CD4-positive, alpha-beta T cell treated with Interleukin-6 at 100 ng/mL for 8 hours (primary cell): Measurements from ENCODE around the gene CFAP107.
"Not testable (repeated sequence)": the region's sequence is repeated elsewhere in the genome, so short reads cannot be mapped to it uniquely, and the experiment has no call there.

ENCODE experiments used
- DNase-seq: peaks from one replicate; pipeline ENCODE4 v3.0.0-alpha.2; 2020; ENCODE audit warnings: mixed read lengths, low spot score

The CFAP107 gene, protein sequence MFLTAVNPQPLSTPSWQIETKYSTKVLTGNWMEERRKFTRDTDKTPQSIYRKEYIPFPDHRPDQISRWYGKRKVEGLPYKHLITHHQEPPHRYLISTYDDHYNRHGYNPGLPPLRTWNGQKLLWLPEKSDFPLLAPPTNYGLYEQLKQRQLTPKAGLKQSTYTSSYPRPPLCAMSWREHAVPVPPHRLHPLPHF

DNA sequence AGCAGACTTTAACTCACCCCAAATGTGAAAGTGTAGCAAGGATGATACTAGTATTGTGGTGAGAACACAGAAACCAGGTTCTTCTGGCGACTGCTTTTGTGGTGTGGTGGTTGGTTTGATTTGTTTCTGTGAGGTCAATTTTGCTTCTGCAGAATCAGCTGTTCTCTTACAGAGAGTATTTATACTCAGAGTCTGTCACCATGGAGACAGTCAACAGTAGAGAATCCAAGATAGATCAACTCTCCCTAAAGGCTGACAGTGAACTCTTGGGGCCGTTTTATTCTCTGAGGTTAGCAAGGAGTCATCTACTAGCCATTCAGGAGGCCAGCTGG lies at the start of gene CFAP107:
TSS of gene CFAP107 (plus strand) at position 209 of the 332 bp plus-strand sequence. CDS start 231 bp downstream, outside the sequence.
- no peak for DNase-seq

DNA sequence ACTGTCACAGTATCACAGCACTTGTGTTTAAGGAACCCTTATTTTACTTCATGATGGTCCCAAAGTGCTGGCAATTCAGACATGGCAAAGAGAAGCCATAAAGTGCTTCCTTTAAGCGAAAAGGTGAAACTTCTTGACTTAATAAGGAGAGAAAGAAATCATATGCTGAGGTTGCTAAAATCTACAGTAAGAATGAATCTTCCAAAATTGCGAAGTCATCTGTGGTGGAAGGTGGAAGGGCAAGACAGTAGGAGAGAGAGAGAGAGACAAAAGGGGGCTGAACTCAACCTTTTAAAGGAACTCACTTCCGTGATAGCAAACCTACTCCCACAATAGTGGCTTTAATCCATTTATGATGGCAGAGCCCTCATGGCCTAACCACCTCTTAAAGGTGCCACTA lies 49.3 kb upstream of the CFAP107 start:
- DNase-seq: no peak

DNA sequence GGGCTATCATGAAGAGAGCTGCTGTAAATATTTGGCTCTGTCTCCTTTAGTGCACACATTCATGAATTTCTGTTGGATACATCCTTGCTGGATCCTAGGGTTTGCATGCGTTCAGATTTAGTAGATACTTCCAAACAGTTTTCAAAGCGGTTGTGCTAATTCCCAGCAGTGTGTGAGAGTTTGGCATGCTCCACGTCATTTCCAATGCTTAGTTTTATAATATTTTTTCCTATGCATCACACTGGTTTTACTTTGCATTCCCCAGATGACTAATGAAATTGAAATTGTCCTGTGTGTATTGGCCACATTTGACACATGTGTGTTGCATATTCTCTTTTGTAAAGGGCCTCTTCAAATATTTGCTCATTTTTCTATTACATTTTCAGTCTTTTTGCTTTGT lies 48.6 kb upstream of the CFAP107 start:
- DNase-seq: no peak

DNA sequence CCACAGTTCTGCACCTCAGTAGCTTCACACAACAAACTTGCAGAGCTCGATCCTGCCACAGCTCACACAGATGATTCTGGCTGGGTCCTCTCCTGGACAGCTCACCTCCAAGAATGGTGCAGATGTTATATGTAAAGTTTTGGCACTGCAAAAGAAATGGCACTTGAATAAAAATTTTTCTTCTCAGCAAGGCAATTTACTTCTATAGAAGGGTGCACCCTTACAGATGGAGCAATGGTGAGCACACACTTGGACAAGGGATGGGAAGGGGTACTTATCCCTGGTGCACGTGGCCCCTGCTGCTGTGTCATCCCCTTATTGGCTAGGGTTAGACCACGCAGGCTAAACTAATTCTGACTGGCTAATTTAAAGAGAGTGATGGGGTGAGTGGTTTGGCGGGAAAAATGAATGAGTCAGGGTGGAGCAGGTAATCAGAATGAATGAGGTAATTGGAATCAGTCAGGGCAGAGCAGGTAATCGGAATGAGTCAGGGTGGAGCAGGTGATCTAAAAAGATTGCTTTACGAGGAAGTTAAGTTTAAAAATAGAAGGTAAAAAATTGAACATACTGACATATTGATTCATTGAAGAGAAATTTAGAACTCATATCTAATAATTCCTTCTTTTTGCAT lies 42.1 kb upstream of the CFAP107 start:
- no peak for DNase-seq

DNA sequence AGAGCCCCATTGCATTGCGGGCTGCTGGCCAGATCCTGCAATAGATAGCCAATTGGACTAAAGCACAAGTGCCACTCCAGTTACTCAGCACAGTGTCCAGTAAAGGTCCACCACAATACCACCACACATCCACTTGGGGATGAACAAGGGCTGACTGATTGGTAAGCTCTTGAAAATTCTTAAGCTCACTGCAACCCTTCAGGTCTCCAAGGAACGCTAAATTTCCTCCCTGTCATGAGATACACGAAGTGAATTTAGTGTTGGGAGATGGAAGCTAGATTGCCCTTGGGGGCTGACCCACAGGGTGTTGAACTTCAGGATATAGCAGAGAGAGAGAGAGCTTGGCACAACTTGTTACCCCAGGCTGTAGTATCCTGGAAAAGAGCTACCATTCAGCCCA lies 39.9 kb upstream of the CFAP107 start:
- DNase-seq: no peak

DNA sequence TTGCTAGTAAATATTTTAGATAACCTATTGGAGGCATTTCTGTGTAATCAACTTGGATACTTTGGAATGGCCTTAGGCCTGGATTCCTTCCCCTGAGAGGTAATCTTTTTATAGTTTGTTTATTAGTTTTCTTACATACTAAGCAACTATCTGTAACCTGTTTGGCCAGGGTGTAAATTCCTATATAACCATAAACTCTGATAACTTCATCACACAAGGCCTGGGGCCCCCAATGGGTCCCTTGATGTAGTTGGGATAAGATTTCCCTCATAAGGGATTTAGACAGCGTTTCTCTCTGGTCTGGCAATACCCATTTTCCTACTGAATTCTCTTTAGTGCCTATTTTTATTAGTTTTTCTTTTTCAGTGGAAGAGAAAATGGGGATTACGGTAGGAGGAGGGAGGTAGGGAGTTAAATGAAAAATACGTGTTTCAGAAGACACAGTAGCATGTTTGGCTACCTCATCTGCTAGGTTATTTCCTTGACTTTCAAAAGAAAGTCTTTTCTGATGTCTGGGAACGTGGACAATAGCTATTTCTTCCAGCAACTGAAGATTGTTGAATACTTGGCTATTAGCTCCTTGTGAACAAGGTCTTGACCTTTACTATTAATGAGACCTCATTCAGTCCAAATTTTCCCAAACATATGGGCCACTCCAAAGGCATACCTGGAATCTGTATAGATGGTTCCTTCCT lies 37.5 kb upstream of the CFAP107 start:
- DNase-seq: no peak

DNA sequence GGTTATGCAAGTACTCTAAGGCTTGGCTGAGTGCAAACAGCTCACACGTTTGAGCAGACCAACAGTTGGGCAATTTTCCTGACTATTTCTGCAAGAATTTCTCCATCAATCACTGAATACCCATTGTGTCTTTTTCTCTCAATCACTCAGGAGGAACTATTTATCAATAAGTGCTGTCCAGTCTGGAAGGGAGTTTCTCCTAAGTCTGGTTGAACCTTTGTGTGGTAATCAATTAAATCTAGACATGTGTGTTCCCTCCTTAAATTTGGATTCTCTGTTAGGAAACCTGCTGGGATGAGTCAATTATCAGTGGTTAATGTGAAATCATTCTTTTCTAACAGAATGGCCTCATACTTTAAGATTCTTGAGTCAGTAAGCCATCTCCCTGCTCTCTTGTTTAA lies 36.9 kb upstream of the CFAP107 start:
- DNase-seq: no peak

DNA sequence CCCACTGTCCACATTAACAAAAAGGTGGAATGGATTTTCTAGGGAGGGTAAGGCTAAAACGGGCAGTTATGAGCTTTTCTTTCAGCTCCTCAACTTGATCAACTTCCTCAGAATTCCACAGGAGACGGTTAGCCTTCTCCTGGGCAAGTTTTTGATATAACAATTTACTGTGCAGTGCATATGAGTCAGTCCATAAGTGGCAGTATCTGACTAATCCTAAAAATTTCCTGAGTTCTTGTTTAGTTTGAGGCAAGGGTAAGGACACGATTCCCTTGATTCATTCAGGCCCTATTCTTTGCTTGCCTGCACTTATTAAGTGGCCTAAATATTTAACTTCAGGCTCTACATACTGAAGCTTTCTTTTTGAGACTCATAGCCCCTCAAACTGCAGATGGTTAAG lies 36.3 kb upstream of the CFAP107 start:
- no peak for DNase-seq

DNA sequence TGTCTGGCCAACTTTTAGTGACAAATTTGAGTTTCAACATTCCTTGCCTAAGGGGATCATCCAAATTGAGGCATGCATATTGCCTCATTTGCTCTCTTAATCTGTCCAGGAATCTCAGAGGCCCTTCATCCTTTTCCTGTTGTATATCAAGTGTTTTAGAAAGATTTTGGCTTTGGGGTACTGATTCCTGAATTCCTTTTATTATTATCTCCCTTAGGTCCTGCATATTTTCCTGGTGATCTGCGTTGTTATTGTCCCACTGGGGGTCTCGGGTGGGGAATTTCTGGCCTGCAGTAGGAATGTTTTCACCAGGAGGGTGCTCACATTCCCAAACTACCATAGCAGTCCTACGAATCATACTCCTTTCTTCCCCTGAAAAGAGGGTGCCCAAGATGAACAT lies 34.5 kb upstream of the CFAP107 start:
- DNase-seq: no peak

DNA sequence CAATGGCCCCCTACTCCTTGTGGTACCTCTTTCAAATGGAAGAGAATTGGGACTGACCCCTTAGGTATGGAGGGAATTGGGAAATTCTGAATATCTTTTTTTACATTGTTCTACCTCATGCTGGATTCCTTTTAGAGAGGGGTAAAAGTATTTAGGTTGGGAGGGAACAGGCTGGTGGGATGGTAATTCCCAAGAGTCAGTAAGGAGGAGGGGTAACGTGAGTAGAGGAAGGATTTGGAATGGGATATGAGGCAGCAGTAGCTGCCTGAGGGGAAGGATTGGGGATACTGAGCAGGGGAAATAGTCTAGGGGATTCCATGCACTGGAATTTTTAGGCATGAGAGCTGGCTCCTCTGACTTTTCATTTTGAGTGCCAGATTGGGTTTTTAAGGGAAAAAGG lies 33.9 kb upstream of the CFAP107 start:
- DNase-seq: no peak

DNA sequence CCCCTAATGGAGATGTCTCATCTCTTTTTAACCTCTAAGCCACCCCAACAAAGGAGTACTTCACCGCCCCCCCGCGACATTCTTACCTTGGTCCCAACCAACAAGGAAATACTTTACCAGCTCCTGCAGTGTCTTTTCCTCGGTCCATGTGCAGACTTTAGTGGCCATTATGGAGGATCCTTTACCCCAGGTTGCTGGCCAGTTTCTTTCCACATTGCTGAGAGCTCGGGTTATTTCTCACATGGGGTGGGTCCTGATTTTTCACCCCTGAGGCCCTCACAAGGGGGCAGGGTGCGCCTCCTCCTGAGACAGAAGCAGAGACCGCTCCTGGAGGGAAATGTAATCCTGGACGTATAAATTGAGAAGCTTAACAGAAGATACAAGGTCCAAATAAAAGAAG lies 33.1 kb upstream of the CFAP107 start:
- no peak for DNase-seq

DNA sequence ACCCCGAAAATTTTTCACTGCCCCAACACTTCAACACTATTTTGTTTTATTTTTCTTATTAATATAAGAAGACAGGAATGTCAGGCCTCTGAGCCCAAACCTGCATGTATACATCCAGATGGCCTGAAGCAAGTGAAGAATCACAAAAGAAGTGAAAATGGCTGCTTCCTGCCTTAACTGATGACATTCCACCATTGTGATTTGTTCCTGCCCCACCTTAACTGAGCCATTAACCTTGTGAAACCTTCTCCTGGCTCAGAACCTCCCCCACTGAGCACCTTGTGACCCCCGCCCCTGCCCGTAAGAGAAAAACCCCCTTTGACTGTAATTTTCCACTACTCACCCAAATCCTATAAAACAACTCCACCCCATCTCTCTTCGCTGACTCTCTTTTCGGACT lies 32.3 kb upstream of the CFAP107 start:
- not testable (repeated sequence) for DNase-seq

DNA sequence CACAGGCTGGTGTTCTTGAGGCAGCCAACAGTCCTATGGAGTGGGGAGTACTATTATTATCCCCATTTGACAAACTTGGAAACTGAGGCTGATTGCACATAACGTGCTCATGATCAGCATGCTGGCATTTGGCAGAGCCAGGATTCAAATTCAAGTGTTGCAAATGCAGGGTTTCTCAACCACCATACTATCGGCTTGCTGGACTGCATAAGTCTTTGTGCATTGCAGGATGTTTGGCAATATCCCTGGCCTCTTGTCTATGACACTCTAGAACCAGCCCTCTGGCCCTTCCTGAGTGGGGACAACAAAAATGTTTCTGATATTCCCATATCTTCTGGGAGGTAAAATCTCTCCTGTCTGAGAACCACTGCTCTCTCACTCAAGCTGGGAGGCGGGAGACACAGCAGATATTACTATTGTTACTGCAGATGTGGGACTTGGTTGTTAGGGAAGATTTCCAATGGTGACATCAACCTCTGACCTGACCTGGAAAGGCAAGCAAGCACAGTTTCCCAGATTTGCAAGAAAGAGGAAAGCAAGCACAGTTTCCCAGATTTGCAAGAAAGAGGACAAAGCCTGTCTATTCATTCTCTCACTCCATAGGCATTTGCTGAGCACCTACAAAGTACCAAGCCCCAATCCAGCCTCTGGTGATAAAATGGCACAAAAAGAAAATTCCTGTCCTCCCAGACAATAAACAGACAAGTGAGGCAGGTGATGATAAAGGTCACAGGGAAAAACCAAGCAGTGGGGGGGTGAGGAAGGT lies 31.1 kb upstream of the CFAP107 start:
- no peak for DNase-seq

DNA sequence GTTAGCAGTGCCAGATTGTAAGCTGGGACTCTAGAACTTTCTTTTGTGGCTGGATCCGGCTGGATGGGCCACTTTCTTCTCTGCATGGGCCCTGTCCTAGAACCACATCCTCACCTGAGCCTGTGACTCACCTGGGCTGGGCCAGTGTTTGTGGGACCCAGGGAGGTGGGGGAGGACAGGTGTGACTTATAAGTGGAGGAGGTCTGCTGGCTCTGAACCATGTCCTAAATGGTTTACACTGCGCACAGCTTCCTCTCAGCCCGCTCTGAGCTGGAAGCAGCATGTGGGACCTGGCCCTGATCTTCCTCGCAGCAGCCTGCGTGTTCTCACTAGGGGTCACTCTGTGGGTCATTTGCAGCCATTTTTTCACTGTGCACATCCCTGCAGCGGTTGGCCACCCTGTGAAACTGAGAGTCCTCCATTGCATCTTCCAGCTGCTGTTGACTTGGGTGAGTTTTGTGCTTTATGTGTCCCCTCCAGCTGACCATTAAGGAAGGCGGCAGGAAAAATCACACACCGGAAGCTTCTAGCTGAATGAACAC lies 30.0 kb upstream of the CFAP107 start, which contains the start of gene AADACL3:
TSS of gene AADACL3 (plus strand) at position 215 of the 542 bp plus-strand sequence. CDS start at position 282, 67 bp downstream.
- no peak for DNase-seq

DNA sequence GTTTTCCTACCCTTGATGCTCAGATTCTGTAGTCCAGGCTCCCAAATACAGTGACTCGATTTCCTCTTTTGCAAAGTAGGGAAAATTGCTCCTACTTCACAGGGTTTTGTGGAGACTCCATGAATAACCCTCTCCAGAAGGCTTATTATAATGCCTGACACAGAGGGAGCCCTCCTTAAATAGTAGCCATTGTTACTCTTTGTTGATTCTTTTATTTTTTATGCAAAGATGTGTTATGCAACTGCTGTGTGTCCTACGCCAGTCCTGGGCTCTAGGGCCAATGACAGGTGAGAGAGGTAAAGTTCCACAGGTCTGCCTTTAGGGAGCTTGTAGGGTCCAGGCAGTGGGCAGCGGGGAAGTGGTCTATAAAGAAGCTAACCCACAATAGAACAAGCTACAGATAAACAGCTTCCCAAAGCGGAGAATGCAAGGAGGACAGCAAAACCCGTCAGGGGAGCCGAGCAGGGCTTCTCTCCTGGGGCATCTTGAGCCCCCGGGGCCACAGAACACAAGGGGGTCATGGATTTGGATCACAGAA lies 28.6 kb upstream of the CFAP107 start:
- DNase-seq: no peak

DNA sequence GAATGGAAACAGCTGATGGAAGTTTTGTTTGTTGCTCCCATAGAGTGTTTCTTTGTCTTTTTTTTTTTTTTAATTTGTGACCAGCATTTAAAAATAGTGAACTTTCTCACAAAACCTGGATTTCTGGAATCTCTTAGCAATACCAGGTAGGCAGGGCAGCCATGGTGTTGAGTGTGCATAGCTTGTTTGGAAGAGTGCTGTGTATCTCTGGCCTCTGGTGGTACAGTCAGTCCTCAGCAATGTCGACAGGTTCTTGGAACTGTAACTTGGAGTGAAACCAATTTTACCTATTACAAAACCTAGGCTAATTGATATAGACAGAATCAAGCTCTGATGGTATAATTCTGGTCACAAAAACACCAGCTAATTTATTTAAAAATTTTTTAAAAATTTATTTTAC lies 23.4 kb upstream of the CFAP107 start:
- no peak for DNase-seq

DNA sequence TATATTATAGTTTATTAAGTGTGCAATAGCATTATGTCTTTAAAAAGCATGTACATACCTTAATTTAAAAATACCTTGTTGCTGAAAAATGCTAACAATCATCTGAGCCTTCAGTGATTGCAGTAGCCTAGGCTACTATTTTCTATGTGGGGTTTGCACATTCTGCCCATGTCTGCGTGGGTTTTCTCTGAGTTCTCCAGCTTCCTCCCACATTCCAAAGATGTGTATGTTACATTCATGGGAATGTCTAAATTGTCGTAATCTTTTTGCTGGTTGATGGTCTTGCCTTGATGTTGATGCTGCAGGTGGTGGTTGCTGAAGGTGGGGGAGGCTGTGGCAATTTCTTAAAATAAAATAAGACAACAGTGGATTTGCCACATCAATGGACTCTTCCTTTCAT lies 17.6 kb upstream of the CFAP107 start:
- no peak for DNase-seq

DNA sequence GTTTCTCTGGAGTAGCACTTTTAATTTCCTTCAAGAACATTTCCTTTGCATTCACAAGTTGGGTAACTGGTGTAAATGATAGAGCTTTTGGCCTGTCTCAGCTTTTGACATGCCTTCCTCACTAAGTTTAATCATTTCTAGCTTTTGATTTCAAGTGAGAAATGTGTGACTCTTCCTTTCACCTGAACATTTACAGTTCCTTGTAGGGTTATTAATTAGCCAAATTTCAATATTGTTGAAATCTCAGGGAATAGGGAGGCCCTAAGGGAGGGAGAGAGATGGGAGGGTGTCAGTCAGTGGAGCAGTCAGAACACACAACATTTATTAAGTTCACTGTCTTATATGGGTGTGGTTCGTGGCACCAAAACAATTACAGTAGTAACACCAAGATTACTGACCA lies 15.8 kb upstream of the CFAP107 start:
- no peak for DNase-seq

DNA sequence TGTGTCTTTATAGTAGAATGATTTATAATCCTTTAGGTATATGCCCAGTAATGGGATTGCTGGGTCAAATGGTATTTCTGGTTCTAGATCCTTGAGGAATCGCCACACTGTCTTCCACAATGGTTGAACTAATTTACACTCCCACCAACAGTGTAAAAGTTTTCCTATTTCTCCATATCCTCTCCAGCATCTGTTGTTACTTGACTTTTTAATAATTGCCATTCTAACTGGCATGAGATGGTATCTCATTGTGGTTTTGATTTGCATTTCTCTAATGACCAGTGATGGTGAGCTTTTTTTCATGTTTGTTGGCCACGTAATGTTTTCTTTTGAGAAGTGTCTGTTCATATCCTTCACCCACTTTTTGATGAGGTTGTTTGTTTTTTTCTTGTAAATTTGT lies 14.9 kb upstream of the CFAP107 start:
- not testable (repeated sequence) for DNase-seq

DNA sequence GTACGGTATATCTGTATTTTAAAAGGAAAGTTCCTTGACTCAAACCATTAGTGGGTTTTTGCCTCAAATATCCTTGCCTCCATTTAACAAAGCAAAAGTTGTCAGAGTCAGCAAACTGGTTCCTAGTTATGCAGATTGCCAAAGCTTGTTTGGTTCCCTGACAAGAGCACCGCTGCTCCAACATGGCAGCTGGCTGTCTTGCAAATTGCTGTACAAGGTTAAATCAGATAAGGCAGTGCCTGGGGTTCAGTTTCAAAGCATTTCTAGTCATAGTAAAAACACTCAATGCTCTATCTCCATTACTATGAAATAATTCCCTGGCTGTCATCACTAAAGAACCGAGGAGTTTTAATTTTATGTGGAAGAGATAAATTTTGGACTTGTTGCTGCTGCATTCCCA lies 11.3 kb upstream of the CFAP107 start:
- DNase-seq: no peak

DNA sequence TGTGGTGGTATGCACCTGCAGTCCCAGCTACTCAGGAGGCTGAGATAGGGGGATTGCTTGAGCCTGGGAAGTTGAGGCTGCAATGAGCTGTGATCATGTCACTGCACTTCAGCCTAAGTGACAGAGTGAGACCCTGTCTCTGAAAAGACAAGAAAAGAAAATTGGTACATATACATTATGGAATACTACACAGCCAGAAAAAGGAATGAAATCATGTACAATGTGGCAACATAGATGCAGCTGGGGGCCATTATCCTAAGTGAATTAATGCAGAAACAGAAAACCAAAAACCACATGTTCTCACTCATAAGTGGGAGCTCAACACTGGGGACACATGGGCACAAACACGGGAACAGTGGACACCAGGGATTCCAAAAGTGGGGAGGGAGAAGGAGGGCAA lies 7.1 kb upstream of the CFAP107 start:
- DNase-seq: no peak

DNA sequence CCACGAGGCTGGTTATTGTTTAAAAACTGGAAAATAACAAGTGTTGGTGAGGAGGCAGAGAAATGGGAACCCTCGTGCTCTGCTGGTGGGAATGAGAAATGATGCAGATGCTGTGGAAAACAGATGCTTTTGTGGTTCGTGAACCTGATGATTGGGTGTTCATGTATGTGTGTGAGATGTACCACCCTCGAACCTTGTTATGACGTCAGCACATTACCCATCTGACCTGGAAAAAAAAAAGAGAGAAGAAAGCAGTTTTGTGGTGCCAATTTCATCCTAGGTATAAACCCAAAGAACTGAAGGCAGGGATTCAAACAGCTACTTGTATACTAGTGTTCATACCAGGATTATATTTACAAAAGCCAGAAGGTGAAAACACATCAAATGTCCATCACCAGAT lies 6.4 kb upstream of the CFAP107 start:
- DNase-seq: no peak
